ENCODE measurements around the gene KLRC3. TPM values are rescaled to one million over a fixed set of nuclear protein-coding genes. Genes with fewer than 3 reads are reported as not detected.

Gene KLRC3
- total RNA-seq, 1 experiment from 2014 or later = 0.74 TPM

DNA sequence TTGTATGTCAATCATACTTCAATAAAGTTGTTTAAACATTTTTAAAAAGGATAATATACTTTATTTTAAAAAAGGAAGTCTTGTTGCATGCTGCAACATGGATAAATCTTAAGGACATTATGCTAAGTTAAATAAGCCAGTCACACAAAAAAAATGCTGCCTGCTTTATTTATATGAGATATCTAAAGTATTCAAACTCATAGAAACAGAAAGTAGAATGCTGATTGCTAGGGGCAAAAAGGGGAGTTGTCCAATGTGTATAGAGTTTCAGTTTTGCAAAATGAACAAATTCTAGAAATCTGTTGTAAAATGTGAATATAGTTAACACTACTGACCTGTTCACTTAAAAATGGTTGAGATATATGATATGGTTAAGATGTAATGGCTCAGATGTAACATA is 19.6 kb downstream of the KLRC3 start:
- intact Hi-C loops (cut with micrococcal nuclease; ENCODE audit: unreplicated experiment) = no loop called here
- Histone ChIP-seq H3K27me3 (ENCODE audit: control insufficient read depth, insufficient read depth, low read length) (no peaks in the 10 kb centered on the region), H3K9me3 (ENCODE audit: control insufficient read depth, insufficient read depth, low read depth, low read length) (0 out of 2 replicates have a peak, but pooled peaks cover 2% of the 10 kb centered on the region), H3K4me1 (ENCODE audit: control insufficient read depth, insufficient read depth, low read length) (peaks cover 6% of the 10 kb centered on the region; the same call in 1 of the 2 replicates), H3K4me3 (ENCODE audit: low read depth in 2 of 2, low read length in 2 of 2) (no peak overlapping the region), H3K27ac (ENCODE audit: low read length) (peak overlapping the region; percentile 17; the same call in 1 of the 2 replicates), H3K36me3 (ENCODE audit: control insufficient read depth, insufficient read depth, low read length) (no peaks in the 10 kb centered on the region; the same call in 1 of the 2 replicates)
- no TSS peak for BruUV-seq (replicated peaks)
- no peak for DNase-seq (ENCODE audit: low read depth, low spot score)
- ChIA-PET CTCF (no interaction called here), POLR2A (no interaction called here)
- no peak for TF ChIP-seq POLR2AphosphoS5 (IDR thresholded peaks at IDR 0.05; ENCODE audit: low read depth, low read length)
- TF ChIP-seq TCF7L2 (IDR thresholded peaks at IDR 0.05; ENCODE audit: low read depth, low read length) = no peak
- TF ChIP-seq, protein P1, sequence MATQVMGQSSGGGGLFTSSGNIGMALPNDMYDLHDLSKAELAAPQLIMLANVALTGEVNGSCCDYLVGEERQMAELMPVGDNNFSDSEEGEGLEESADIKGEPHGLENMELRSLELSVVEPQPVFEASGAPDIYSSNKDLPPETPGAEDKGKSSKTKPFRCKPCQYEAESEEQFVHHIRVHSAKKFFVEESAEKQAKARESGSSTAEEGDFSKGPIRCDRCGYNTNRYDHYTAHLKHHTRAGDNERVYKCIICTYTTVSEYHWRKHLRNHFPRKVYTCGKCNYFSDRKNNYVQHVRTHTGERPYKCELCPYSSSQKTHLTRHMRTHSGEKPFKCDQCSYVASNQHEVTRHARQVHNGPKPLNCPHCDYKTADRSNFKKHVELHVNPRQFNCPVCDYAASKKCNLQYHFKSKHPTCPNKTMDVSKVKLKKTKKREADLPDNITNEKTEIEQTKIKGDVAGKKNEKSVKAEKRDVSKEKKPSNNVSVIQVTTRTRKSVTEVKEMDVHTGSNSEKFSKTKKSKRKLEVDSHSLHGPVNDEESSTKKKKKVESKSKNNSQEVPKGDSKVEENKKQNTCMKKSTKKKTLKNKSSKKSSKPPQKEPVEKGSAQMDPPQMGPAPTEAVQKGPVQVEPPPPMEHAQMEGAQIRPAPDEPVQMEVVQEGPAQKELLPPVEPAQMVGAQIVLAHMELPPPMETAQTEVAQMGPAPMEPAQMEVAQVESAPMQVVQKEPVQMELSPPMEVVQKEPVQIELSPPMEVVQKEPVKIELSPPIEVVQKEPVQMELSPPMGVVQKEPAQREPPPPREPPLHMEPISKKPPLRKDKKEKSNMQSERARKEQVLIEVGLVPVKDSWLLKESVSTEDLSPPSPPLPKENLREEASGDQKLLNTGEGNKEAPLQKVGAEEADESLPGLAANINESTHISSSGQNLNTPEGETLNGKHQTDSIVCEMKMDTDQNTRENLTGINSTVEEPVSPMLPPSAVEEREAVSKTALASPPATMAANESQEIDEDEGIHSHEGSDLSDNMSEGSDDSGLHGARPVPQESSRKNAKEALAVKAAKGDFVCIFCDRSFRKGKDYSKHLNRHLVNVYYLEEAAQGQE (IDR thresholded peaks at IDR 0.05; ENCODE audit: insufficient read depth in 1 of 2, low read depth in 2 of 2, low read length in 1 of 2) = no peak
- TF ChIP-seq, protein P2, sequence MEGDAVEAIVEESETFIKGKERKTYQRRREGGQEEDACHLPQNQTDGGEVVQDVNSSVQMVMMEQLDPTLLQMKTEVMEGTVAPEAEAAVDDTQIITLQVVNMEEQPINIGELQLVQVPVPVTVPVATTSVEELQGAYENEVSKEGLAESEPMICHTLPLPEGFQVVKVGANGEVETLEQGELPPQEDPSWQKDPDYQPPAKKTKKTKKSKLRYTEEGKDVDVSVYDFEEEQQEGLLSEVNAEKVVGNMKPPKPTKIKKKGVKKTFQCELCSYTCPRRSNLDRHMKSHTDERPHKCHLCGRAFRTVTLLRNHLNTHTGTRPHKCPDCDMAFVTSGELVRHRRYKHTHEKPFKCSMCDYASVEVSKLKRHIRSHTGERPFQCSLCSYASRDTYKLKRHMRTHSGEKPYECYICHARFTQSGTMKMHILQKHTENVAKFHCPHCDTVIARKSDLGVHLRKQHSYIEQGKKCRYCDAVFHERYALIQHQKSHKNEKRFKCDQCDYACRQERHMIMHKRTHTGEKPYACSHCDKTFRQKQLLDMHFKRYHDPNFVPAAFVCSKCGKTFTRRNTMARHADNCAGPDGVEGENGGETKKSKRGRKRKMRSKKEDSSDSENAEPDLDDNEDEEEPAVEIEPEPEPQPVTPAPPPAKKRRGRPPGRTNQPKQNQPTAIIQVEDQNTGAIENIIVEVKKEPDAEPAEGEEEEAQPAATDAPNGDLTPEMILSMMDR (IDR thresholded peaks at IDR 0.05) = no peak
- no peak for TF ChIP-seq SIN3A (IDR thresholded peaks at IDR 0.05; ENCODE audit: borderline replicate concordance, insufficient read depth, low read depth, low read length)
- in situ Hi-C loops (cut with HindIII; ENCODE audit: low pct_unique_long_range_greater_than_20kb, low sequenced_read_pairs) = no loop called here
- ATAC-seq = no peak

DNA sequence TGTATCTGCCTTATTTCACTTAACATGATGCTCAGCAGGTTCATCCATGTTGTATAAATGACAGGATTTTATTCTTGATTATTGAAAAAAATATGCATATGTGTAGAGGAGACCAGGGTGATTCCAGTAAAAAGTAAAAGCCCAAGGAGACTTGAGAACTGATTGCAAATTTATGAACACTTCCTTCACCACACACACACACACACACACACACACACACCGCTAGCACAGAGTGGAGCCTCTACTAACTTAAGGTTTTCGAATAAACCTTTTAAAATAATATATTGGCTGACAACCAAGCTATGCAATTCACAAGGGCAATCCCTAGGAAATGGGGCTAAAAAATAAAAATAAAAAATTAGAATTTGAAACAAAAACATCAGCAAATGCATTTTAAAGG is 22.2 kb downstream of the KLRC3 start:
- H3K4me1 ChIP-seq (ENCODE audit: control insufficient read depth, insufficient read depth, low read length) = peaks cover 24% of the 10 kb centered on the region
- in situ Hi-C loops (cut with HindIII; ENCODE audit: low pct_unique_long_range_greater_than_20kb, low sequenced_read_pairs) = no loop called here
- CTCF ChIA-PET = no interaction called here
- H3K4me3 ChIP-seq (ENCODE audit: low read depth in 2 of 2, low read length in 2 of 2) = peak overlapping the region; percentile 39 to 64; a peak in 3 of 4 replicates
- TF ChIP-seq, protein P1 (IDR thresholded peaks at IDR 0.05; ENCODE audit: insufficient read depth in 1 of 2, low read depth in 2 of 2, low read length in 1 of 2) = no peak
- TF ChIP-seq TCF7L2 (IDR thresholded peaks at IDR 0.05; ENCODE audit: low read depth, low read length) (no peak), POLR2AphosphoS5 (IDR thresholded peaks at IDR 0.05; ENCODE audit: low read depth, low read length) (no peak), SIN3A (IDR thresholded peaks at IDR 0.05; ENCODE audit: borderline replicate concordance, insufficient read depth, low read depth, low read length) (no peak)
- TF ChIP-seq, protein P2 (IDR thresholded peaks at IDR 0.05) = no peak
- no peak for DNase-seq (ENCODE audit: low read depth, low spot score)
- POLR2A ChIA-PET = interaction anchor here (0.7 kb wide), 1 partner anchor 33 kb away, joined by 3 read pairs; no protein-coding TSS in a partner anchor
- BruUV-seq (replicated peaks) = no TSS peak
- H3K27ac ChIP-seq (ENCODE audit: low read length) = peak overlapping the region; percentile 96
- ATAC-seq = no peak
- H3K9me3 ChIP-seq (ENCODE audit: control insufficient read depth, insufficient read depth, low read depth, low read length) = no peaks in the 10 kb centered on the region
- no peaks in the 10 kb centered on the region for H3K36me3 ChIP-seq (ENCODE audit: control insufficient read depth, insufficient read depth, low read length)
- H3K27me3 ChIP-seq (ENCODE audit: control insufficient read depth, insufficient read depth, low read length) = no peaks in the 10 kb centered on the region
- intact Hi-C loops (cut with micrococcal nuclease; ENCODE audit: unreplicated experiment) = no loop called here

All from Panc1 (cell line).